Mucosa of descending colon (tissue), 3 donors: ENCODE results near the gene OSBPL5. TPM values are rescaled to one million over a fixed set of nuclear protein-coding genes. Genes with fewer than 3 reads are reported as not detected.
A peak's percentile ranks its signal among the peaks of the same experiment; 100 is the strongest.

ENCODE experiments used
- ATAC-seq: fragments of 200-7000 bp; cut with Tn5 transposase; one replicate; pipeline ENCODE4 v1.9.1; 2020; ENCODE audit warnings: mild to moderate bottlenecking, moderate library complexity
- DNase-seq, 3 donors: peaks; one replicate each; pipeline ENCODE4 v3.0.0-alpha.2; 2020
- H3K36me3 ChIP-seq: fragments of 200-600 bp; one replicate; pipeline ENCODE4 v1.8.0; 2021; ENCODE audit warnings: low read depth, mild to moderate bottlenecking
- H3K4me1 ChIP-seq: fragments of 200-600 bp; one replicate; pipeline ENCODE4 v1.8.0; 2021; ENCODE audit warnings: low read depth, mild to moderate bottlenecking
- H3K4me3 ChIP-seq: fragments of 200-600 bp; one replicate; pipeline ENCODE4 v1.8.0; 2021; ENCODE audit warnings: mild to moderate bottlenecking
- H3K9me3 ChIP-seq: fragments of 200-600 bp; one replicate; pipeline ENCODE4 v1.8.0; 2021; ENCODE audit warnings: mild to moderate bottlenecking
- intact Hi-C, 2 donors: fragments of 100-400 bp; cut with DNase I in 1 of 2; cut with micrococcal nuclease in 1 of 2; formaldehyde crosslinking; loops; one replicate each; pipeline versions ENCODE4 v1.11.0 to v1.11.1; 2022; cut with DNase I, micrococcal nuclease
- total RNA-seq, 3 donors: library from RNA; stranded (reverse); fragmentation: NEBNext Ultra II Directional in 2 of 3; extraction: Animal tissue kit (Norgen Biotek cat#: 25700) in 2 of 3; gene quantifications; one replicate each; pipeline versions ENCODE4 v1.2.1 to v1.2.4, GENCODE V29; 2021 to 2023
- TF ChIP-seq, protein P1 (sequence below): fragments of 200-600 bp; IDR thresholded peaks from one replicate; pipeline ENCODE4 v1.8.0; 2022; ENCODE audit warnings: antibody characterized with exemption, mild to moderate bottlenecking
- donor health status: DM: no; HTN: no; CAD: no; lungs with moderate emphysema.
- donor health status: DM: no; HTN: no; CAD: no.
- donor health status: DM: no; HTN: yes; CAD: no.

OSBPL5 gene
- total RNA-seq, 3 donors from 2014 or later: 43.6 to 64.1 (median 52.4) TPM

DNA sequence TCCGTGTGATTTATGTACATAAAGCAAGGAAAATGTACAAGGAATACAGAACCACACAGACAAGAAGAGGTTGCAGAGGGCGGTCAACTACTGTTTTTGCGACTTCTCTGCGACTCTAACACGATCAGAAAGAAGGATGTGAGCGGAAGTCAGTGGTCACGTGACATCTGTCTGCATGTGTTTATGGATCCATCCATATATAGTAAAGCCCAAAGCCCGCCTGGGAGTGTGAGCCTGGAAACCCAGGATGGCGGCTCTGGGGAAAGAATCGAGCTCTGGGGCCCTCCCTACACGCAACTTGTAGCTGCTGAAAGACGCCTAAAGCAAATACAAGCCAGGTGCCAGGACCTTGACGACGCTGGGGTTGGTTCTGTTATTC, 8.8 kb downstream of the OSBPL5 start:
- H3K4me3 ChIP-seq: no peak overlapping the region
- H3K9me3 ChIP-seq: no peaks in the 10 kb centered on the region
- DNase-seq (peak; percentile 29 to 37 (median 36)), ATAC-seq (no peak)
- H3K36me3 ChIP-seq: no peaks in the 10 kb centered on the region
- TF ChIP-seq, protein P1, sequence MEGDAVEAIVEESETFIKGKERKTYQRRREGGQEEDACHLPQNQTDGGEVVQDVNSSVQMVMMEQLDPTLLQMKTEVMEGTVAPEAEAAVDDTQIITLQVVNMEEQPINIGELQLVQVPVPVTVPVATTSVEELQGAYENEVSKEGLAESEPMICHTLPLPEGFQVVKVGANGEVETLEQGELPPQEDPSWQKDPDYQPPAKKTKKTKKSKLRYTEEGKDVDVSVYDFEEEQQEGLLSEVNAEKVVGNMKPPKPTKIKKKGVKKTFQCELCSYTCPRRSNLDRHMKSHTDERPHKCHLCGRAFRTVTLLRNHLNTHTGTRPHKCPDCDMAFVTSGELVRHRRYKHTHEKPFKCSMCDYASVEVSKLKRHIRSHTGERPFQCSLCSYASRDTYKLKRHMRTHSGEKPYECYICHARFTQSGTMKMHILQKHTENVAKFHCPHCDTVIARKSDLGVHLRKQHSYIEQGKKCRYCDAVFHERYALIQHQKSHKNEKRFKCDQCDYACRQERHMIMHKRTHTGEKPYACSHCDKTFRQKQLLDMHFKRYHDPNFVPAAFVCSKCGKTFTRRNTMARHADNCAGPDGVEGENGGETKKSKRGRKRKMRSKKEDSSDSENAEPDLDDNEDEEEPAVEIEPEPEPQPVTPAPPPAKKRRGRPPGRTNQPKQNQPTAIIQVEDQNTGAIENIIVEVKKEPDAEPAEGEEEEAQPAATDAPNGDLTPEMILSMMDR: no peak
- intact Hi-C loops: no loop called here
- peaks cover 27% of the 10 kb centered on the region for H3K4me1 ChIP-seq

DNA sequence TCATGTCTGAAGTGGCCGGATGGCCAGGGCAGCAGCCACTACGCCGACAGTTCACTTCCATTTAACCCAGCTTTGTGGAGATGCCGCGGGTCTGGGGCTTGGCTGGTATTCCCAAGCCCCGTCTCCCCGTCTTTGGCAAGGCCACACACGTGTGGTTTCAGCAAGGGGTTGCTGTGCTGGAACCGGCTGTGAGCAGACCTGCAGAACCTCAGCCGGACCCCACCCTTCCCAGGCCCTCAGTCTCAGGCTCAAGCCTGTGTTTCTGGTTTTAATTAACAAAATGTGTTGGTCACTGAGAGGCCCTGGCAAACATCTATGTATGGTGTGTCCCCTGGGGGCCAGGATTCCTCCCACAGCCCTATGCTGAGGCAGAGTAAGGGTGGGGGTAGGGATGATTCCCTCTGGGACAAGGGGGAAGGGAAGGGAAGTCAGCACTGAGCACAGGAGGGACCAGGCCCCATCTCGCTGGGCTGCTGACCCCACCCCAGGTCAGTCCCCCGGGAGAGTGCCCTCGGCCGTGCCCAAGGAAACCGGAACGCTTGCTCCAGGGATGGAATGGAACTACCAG, 9.3 kb downstream of the OSBPL5 start:
- peaks cover 27% of the 10 kb centered on the region for H3K4me1 ChIP-seq
- H3K4me3 ChIP-seq: no peak overlapping the region
- H3K9me3 ChIP-seq: no peaks in the 10 kb centered on the region
- intact Hi-C loops: no loop called here
- no peaks in the 10 kb centered on the region for H3K36me3 ChIP-seq
- ATAC-seq (no peak), DNase-seq (peak in 2 of 3 donors; percentile 17 to 42)
- TF ChIP-seq, protein P1: no peak

DNA sequence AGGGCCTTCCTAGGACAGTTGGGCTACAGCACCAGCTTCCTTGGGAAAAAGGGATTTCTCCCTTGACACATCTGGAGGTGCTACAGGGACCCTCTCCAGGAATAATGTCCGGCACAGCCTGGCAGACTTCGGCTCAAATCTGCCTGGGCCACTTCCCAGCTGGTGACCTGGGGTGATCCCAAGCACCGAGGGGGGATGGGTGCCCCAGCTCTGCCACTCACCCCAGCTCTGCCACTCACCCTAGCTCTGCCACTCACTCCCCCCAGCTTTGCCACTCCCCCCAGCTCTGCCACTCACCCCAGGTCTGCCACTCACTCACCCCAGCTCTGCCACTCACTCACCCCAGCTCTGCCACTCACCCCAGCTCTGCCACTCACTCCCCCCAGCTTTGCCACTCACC, 9.9 kb downstream of the OSBPL5 start:
- intact Hi-C loops: no loop called here
- Histone ChIP-seq H3K4me3 (no peak overlapping the region), H3K9me3 (no peaks in the 10 kb centered on the region), H3K4me1 (peaks cover 27% of the 10 kb centered on the region), H3K36me3 (no peaks in the 10 kb centered on the region)
- TF ChIP-seq, protein P1: no peak
- ATAC-seq (no peak), DNase-seq (peak in 2 of 3 donors; percentile 22 to 42)

DNA sequence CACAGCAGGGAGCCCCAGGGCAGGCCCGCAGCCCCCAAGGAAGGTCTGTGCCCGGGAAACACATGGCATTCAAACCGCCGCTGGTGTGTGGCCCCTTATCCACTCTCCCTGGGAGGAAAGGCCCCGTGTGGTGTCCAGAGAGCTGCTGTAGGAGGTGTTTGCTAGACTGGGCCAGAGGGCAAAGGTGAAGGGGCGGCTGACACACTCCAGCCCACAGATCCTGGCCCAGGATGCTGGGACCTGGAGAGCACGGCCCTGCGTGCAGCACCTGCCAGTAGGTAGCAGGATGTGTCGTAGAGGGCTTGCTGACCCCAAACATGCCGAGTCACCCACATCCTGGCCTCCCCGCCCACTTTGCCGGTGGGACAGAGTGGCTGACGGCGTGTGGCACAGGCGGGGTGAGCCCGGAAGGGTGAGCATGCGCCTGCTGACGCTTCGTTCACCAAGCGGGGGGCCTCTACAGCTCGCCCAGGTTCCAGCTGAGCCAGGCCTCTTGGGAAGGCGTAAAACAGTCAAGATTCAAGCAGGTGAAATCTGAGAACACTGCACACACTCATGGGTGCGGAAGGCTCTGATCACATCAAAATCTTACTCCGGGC, 11.0 kb downstream of the OSBPL5 start:
- peaks cover 23% of the 10 kb centered on the region for H3K4me1 ChIP-seq
- intact Hi-C loops: no loop called here
- peak in 2 of 3 donors; percentile 24 to 42 for DNase-seq

DNA sequence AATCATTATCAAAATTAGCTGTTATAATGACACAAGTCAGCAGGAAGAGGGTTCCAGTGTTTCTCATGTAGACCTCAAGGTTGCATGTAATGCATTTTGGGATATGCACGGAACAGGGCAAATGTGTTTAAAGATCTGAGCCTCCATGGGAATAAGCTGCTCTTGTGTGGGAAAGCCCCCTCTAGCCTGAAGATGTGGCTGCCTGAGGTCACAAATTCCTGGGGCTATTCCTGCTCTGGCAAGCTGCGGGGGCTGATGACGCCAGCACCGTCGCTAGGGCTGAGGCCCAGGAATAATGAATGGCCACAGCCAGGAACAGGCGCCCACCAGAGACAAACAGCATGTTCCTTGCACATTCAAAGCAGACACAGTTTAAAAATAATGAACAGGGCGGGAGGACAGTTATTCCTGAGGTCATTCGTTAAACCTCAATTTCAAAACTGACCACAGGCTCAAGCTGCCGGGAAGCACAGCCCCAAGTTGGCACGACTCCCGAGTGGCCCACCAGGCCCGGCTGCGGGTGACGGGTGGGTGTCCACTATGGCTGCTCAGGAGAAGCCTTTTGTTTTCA, 11.7 kb downstream of the OSBPL5 start:
- intact Hi-C loops: no loop called here
- H3K9me3 ChIP-seq: no peaks in the 10 kb centered on the region
- H3K4me3 ChIP-seq: no peak overlapping the region
- DNase-seq: peak; percentile 29 to 68 (median 42)
- TF ChIP-seq, protein P1: no peak
- no peaks in the 10 kb centered on the region for H3K36me3 ChIP-seq
- peaks cover 28% of the 10 kb centered on the region for H3K4me1 ChIP-seq
- peak; percentile 21 for ATAC-seq

More for the DNA sequence above, 11.0 kb downstream of the OSBPL5 start:
- Histone ChIP-seq H3K36me3 (no peaks in the 10 kb centered on the region), H3K4me3 (no peak overlapping the region), H3K9me3 (no peaks in the 10 kb centered on the region)
- TF ChIP-seq, protein P1: no peak
- no peak for ATAC-seq
